SK-N-MC (cell line): ENCODE data around the gene YPEL2.

Experiments
- EZH2 ChIP-seq: fragments of 200-600 bp; sonication (generic); IDR thresholded peaks from one replicate; pipeline ENCODE4 v1.6.1; 2017; ENCODE audit warnings: antibody characterized with exemption
- POLR2AphosphoS5 ChIP-seq: IDR thresholded peaks from 2 replicates; pipeline ENCODE4 v1.6.1; 2012; ENCODE audit warnings: mild to moderate bottlenecking, low read depth, low read length, borderline replicate concordance

- TF ChIP-seq POLR2AphosphoS5 (no peak), EZH2 (no peak)
Measured at GRCh38 chr17:59380474-59380873, 49.0 kb downstream of the YPEL2 start.
